ENCODE results near the gene NRGN.

NRGN gene

GRCh38 chr11:124788521-124788920, 48.8 kb downstream of the NRGN start:
- no peak for DNase-seq (ENCODE audit: low read depth in 2 of 2)

- DNase-seq (ENCODE audit: low read depth in 2 of 2), result no peak
Measured at GRCh38 chr11:124791626-124792341, 52.0 kb downstream of the NRGN start.

GRCh38 chr11:124793466-124794278, 53.9 kb downstream of the NRGN start:
- DNase-seq (ENCODE audit: low read depth in 2 of 2), result no peak

GRCh38 chr11:124796312-124796711, 56.6 kb downstream of the NRGN start:
- DNase-seq (ENCODE audit: low read depth in 2 of 2), result no peak

Data from stimulated activated CD8-positive, alpha-beta memory T cell treated with anti-CD3 and anti-CD28 coated beads, Interleukin-15, amount 100 ng/mL, for 4 hours (primary cell).